ENCODE measurements around the gene CLIC1. TPM values are rescaled to one million over a fixed set of nuclear protein-coding genes. Genes with fewer than 3 reads are reported as not detected.

The CLIC1 gene
- total RNA-seq, 4 donors from 2014 or later: 253 to 375 (median 362) TPM

- TF ChIP-seq POLR2A (IDR thresholded peaks at IDR 0.05) (no peak), POLR2AphosphoS5 (IDR thresholded peaks at IDR 0.05) (no peak), EP300 (IDR thresholded peaks at IDR 0.05; ENCODE audit: low read depth) (no peak), CTCF (IDR thresholded peaks at IDR 0.05) (no peak)
- intact Hi-C loops (cut with DNase I; ENCODE audit: low total_unique reads): no loop called here
- no peak for DNase-seq
- Histone ChIP-seq H3K27ac (no peak overlapping the region), H3K4me3 (no peak overlapping the region), H3K27me3 (no peaks in the 10 kb centered on the region), H3K4me1 (peaks cover under 1 to 3% (median 3%) of the 10 kb centered on the region in 4 donors), H3K9me3 (no peaks in the 10 kb centered on the region), H3K36me3 (peaks cover 0 to 25% (median 8%) of the 10 kb centered on the region in 4 donors)
- WGBS, 2 donors (ENCODE audit: low coverage in 1 of 2): 80 to 93% methylated on average over 1 to 32 of the region's 32 CpGs
- in situ Hi-C loops (cut with MboI; ENCODE audit: low pct_ligation_motif_present in 1 of 4, low pct_unique_long_range_greater_than_20kb in 1 of 4, low sequenced_read_pairs in 3 of 4): no loop called here
Measured at GRCh38 chr6:31782126-31782855, 46.0 kb upstream of the CLIC1 start.

DNA sequence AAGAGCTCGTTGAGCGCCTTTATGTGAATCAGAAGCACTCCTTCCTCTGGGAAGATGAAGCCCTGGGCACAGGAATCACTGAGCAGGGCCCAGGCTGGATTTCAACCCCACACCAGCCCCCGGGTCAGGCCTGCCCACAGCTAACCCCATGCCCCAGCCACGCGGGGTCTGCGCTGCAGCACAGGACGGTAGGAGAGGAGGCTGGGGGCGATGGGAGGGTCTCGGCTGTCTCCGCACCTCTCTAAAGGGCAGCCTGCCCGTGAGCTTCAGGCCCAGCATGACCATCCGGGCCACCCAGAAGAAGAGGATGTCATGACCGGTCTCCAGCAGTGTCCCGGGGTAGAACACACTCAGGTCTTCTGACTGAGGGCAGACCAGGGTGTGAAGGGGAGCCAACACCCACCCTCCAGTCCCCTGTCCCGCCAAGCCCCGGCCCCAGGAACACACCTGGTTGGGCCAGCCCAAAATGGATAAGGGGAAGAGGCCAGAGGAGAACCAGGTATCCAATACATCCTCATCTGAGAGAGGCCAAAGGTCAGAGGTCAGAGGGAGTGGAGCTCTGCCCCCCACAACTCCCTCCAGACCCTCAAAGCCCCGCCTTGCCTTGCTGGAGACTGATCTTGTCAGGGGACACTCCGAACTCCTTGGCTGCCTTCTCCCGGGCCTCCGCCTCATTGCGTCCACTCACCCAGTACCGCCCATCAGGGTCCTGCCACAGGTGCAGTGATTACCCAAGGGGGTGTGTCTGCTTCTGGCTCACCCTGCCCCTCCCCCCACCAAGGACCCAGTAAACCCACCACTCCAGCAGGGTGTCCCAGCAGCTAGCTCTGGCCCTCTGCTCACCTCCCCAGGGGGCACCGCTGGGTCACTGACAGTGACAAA is 45.2 kb upstream of the CLIC1 start:
- no peak for TF ChIP-seq POLR2AphosphoS5 (IDR thresholded peaks at IDR 0.05)
- no peak for TF ChIP-seq CTCF (IDR thresholded peaks at IDR 0.05)
- no peak for TF ChIP-seq POLR2A (IDR thresholded peaks at IDR 0.05)
- no peak for TF ChIP-seq EP300 (IDR thresholded peaks at IDR 0.05; ENCODE audit: low read depth)
- Histone ChIP-seq H3K9me3 (no peaks in the 10 kb centered on the region), H3K4me3 (no peak overlapping the region), H3K36me3 (peaks cover 0 to 25% (median 8%) of the 10 kb centered on the region in 4 donors), H3K4me1 (peaks cover 8 to 11% (median 11%) of the 10 kb centered on the region in 4 donors), H3K27me3 (no peaks in the 10 kb centered on the region), H3K27ac (no peak overlapping the region)
- no peak for DNase-seq
- in situ Hi-C loops (cut with MboI; ENCODE audit: low pct_ligation_motif_present in 1 of 4, low pct_unique_long_range_greater_than_20kb in 1 of 4, low sequenced_read_pairs in 3 of 4): no loop called here
- intact Hi-C loops (cut with DNase I; ENCODE audit: low total_unique reads): no loop called here
- 93% methylated on average over 23 of the region's 23 CpGs; no CpG with 5 or more reads in 1 of the 2 donors for WGBS, 2 donors (ENCODE audit: low coverage in 1 of 2)

- 89% methylated on average over 20 of the region's 20 CpGs; no CpG with 5 or more reads in 1 of the 2 donors for WGBS, 2 donors (ENCODE audit: low coverage in 1 of 2)
- no peak for DNase-seq
- intact Hi-C loops (cut with DNase I; ENCODE audit: low total_unique reads) (no loop called here), in situ Hi-C loops (cut with MboI; ENCODE audit: low pct_ligation_motif_present in 1 of 4, low pct_unique_long_range_greater_than_20kb in 1 of 4, low sequenced_read_pairs in 3 of 4) (no loop called here)
- Histone ChIP-seq H3K27me3 (no peaks in the 10 kb centered on the region), H3K27ac (no peak overlapping the region), H3K36me3 (peaks cover 0 to 25% (median 8%) of the 10 kb centered on the region in 4 donors), H3K9me3 (no peaks in the 10 kb centered on the region), H3K4me1 (peaks cover 13 to 20% (median 18%) of the 10 kb centered on the region in 4 donors), H3K4me3 (no peak overlapping the region)
- TF ChIP-seq POLR2A (IDR thresholded peaks at IDR 0.05) (no peak), POLR2AphosphoS5 (IDR thresholded peaks at IDR 0.05) (no peak), CTCF (IDR thresholded peaks at IDR 0.05) (no peak), EP300 (IDR thresholded peaks at IDR 0.05; ENCODE audit: low read depth) (no peak)
Measured at GRCh38 chr6:31780507-31781243, 44.3 kb upstream of the CLIC1 start.

Data from transverse colon (tissue), 4 donors.